ENCODE measurements around the gene ARHGEF28. TPM values are rescaled to one million over a fixed set of nuclear protein-coding genes. Genes with fewer than 3 reads are reported as not detected.

The ARHGEF28 gene
- total RNA-seq, 1 donor from 2014 or later = 83.1 TPM

- no peak for DNase-seq (ENCODE audit: low read depth in 2 of 2)
These were observed 65.5 kb downstream of the ARHGEF28 start for GRCh38 chr5:73691302-73692080.

GRCh38 chr5:73692166-73692640 lies 66.2 kb downstream of the ARHGEF28 start:
- peak in 1 of 2 donors; percentile 51 for DNase-seq (ENCODE audit: low read depth in 2 of 2)

- DNase-seq (ENCODE audit: low read depth in 2 of 2) = no peak
These were observed 67.0 kb downstream of the ARHGEF28 start for GRCh38 chr5:73692981-73693380.

GRCh38 chr5:73693573-73694061 lies 67.6 kb downstream of the ARHGEF28 start:
- DNase-seq (ENCODE audit: low read depth in 2 of 2) = peak; percentile 55 to 56

- no peak for DNase-seq (ENCODE audit: low read depth in 2 of 2)
These were observed 68.1 kb downstream of the ARHGEF28 start for GRCh38 chr5:73694089-73694488.

GRCh38 chr5:73698011-73698410 lies 72.0 kb downstream of the ARHGEF28 start:
- DNase-seq (ENCODE audit: low read depth in 2 of 2) = peak; percentile 40 to 75

- DNase-seq (ENCODE audit: low read depth in 2 of 2) = no peak
These were observed 75.6 kb downstream of the ARHGEF28 start for GRCh38 chr5:73701566-73701965.

- DNase-seq (ENCODE audit: low read depth in 2 of 2) = no peak
These were observed 76.5 kb downstream of the ARHGEF28 start for GRCh38 chr5:73702534-73702933.

GRCh38 chr5:73702951-73703350 lies 77.0 kb downstream of the ARHGEF28 start:
- peak in 1 of 2 donors; percentile 52 for DNase-seq (ENCODE audit: low read depth in 2 of 2)

- DNase-seq (ENCODE audit: low read depth in 2 of 2) = no peak
These were observed 79.4 kb downstream of the ARHGEF28 start for GRCh38 chr5:73705364-73705763.

GRCh38 chr5:73706963-73707362 lies 81.0 kb downstream of the ARHGEF28 start:
- DNase-seq (ENCODE audit: low read depth in 2 of 2) = peak in 1 of 2 donors; percentile 41

- DNase-seq (ENCODE audit: low read depth in 2 of 2) = peak in 1 of 2 donors; percentile 69
These were observed 83.6 kb downstream of the ARHGEF28 start for GRCh38 chr5:73709536-73710129.

GRCh38 chr5:73716284-73716808 lies 90.3 kb downstream of the ARHGEF28 start:
- DNase-seq (ENCODE audit: low read depth in 2 of 2) = no peak

- DNase-seq (ENCODE audit: low read depth in 2 of 2) = peak in 1 of 2 donors; percentile 31
These were observed 92.8 kb downstream of the ARHGEF28 start for GRCh38 chr5:73718762-73719161.

- DNase-seq (ENCODE audit: low read depth in 2 of 2) = no peak
These were observed 93.6 kb downstream of the ARHGEF28 start for GRCh38 chr5:73719632-73720031.

GRCh38 chr5:73722231-73722630 lies 96.2 kb downstream of the ARHGEF28 start:
- DNase-seq (ENCODE audit: low read depth in 2 of 2) = peak in 1 of 2 donors; percentile 35

- DNase-seq (ENCODE audit: low read depth in 2 of 2) = no peak
These were observed 100.1 kb downstream of the ARHGEF28 start for GRCh38 chr5:73726071-73726470.

GRCh38 chr5:73726606-73727231 lies 100.7 kb downstream of the ARHGEF28 start:
- no peak for DNase-seq (ENCODE audit: low read depth in 2 of 2)

- no peak for DNase-seq (ENCODE audit: low read depth in 2 of 2)
These were observed 101.5 kb downstream of the ARHGEF28 start for GRCh38 chr5:73727470-73727869.

GRCh38 chr5:73728493-73729273 lies 102.7 kb downstream of the ARHGEF28 start:
- no peak for DNase-seq (ENCODE audit: low read depth in 2 of 2)

- DNase-seq (ENCODE audit: low read depth in 2 of 2) = no peak
These were observed 103.3 kb downstream of the ARHGEF28 start for GRCh38 chr5:73729329-73729728.
